OCI-LY7 (cell line): Measurements from ENCODE around the gene KCNT1.

Source experiments
- EZH2phosphoT487 ChIP-seq: fragments of 200-600 bp; sonication (generic); IDR thresholded peaks from 2 replicates; pipeline ENCODE4 v1.6.1; 2018; ENCODE audit warnings: low read depth, borderline replicate concordance, mild to moderate bottlenecking, mixed run types, antibody characterized with exemption, low read length, moderate library complexity, mixed read lengths
- TF ChIP-seq, protein P1 (sequence below): fragments of 200-600 bp; sonication (generic); conservative IDR thresholded peaks from 2 replicates; pipeline ENCODE4 v1.5.1; 2014; ENCODE audit warnings: mild to moderate bottlenecking, antibody characterized with exemption, low read length, moderate library complexity, mixed read lengths

DNA sequence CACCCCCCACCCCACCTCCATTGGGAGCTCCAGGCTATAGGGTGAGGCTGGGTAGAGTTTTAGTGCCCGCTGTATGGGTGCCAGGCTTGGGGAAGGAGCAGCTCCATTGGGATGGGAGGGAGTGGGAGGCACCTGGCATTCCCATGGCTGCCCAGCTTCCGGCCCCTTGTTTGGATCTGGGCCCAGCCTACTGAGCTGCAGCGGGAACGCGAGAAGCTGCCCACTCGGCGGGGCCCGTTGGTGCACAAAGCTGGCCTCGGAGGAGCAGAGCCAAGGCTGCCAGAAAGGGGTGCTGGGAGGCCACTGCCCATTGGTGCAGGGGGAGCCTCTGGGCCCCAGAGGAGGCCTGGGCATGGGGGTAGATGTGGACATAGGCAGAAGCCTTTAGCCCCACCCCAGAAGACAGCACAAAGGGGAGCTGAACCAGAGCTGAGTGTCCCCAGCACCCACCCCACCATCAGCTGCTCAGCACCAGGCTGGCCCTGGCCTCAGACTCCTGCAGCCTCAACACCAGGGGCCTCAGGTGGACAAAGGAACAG is 34.5 kb upstream of the KCNT1 start:
- no peak for TF ChIP-seq EZH2phosphoT487
- TF ChIP-seq, protein P1, sequence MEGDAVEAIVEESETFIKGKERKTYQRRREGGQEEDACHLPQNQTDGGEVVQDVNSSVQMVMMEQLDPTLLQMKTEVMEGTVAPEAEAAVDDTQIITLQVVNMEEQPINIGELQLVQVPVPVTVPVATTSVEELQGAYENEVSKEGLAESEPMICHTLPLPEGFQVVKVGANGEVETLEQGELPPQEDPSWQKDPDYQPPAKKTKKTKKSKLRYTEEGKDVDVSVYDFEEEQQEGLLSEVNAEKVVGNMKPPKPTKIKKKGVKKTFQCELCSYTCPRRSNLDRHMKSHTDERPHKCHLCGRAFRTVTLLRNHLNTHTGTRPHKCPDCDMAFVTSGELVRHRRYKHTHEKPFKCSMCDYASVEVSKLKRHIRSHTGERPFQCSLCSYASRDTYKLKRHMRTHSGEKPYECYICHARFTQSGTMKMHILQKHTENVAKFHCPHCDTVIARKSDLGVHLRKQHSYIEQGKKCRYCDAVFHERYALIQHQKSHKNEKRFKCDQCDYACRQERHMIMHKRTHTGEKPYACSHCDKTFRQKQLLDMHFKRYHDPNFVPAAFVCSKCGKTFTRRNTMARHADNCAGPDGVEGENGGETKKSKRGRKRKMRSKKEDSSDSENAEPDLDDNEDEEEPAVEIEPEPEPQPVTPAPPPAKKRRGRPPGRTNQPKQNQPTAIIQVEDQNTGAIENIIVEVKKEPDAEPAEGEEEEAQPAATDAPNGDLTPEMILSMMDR = no peak
